NCI-H1105 (cell line): ENCODE measurements around the gene CRTC3.
"Not testable (repeated sequence)": the region's sequence is repeated elsewhere in the genome, so short reads cannot be mapped to it uniquely, and the experiment has no call there.

Experiments used
- DNase-seq: peaks from one replicate; lab custom pipeline; 2025; lab: John Stamatoyannopoulos, UW

Gene CRTC3

DNA sequence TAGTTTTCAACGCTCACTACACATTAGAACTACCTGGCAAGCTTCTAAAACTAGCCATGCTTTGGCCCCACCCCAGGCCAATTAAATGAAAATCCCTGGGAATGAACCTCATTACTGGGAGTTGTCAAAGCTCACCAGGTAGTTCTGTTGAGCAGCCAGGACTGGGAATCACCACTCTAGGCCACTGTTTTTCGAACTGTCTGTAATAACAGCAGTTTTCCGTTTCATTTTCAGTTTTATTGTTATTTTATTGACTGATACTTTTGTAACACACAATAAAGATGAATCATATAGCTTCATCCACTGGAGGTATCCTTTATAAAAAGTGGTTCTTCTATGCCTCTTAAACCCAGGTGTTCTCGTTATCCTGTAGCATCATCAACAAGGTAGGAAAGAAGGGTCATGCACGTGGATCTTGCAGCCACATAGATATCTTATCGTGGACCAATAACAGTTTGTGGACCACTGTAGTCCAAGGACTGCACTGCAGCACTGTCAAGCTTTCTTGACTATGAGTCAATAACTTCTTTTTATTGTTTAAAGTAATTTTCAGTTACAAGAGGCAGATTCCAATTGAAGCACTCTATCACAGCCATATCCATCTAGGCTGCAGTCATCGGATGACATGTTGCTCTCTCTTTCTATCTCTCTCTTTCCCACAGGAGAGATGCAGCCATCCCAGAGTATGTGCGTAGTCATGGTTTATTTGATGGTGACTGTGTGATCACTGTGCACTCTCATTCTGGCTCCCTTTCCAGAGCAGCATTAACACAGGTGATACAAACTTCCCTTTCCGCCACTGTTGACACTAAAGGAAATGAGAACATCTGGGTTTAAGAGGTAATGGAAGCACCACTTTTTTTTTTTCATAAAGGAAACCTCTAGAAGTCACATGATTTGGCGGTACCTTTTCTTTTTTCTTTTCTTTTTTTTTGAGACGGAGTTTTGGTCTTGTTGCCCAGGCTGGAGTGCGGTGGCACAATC lies 148.4 kb downstream of the CRTC3 start:
- no peak for DNase-seq

DNA sequence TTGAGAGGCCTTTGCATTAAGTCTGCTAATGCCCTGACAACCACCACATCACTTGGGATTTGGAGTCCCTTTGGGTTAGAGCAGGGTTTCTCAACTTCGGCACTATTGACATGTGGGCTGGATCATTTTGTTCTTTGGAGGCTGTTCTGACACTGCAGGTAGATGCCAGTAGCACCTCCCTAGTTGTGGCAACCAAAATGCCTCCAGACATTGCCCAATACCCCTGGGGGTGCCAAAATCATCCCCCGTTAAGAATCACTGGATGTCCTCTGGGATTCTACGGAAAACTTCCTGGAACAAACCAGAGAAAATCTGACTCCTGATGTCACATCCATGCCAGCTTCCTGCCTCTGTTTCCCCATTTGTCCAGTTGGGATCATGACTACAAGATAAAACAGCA lies 150.2 kb downstream of the CRTC3 start:
- DNase-seq: no peak

DNA sequence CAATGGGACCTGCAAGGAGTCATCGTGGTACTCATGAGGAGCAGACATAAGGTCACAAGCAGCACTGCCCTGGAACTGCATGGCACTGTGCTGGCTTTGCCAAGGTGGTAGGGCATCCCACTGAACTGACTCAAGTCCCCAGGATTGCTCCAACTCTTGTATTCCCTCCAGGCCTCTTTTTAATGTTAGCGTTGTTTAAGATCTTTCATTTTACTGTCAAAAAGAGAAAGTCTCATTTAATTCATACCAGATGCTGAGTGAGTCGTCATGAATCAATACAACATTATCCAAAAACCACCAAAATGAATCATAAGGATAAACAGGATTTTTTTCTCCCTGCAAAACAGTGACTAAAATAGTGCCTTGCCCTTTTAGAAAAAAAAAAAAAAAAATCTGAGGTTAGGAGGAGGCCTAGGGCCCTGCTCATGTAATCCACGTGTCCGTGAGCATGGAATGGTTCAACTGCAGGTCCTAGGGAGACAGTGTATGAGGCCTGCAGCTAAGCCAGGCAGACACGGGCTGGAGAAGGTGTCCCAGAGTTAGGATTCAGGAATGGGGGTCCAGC lies 150.7 kb downstream of the CRTC3 start:
- DNase-seq: no peak

DNA sequence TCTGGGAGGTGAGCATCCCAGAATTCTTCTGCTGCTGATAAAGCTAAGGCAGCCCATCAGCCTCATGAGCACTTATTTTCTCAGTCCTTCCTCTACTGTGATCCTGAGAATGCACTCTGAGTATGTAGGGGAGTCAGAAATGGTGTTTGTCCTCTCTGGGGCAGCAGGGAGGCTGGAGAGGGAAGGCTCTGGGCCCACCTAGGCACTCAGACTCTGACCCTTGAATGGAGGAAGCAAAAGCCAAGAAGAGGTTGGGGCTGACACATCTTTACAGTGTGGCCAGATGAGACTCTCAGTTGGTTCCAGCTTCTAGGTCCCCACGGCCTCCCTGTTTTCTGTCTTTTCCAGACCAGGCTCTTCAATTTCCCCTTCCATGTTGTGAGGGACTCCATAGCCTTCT lies 151.3 kb downstream of the CRTC3 start:
- DNase-seq: no peak

DNA sequence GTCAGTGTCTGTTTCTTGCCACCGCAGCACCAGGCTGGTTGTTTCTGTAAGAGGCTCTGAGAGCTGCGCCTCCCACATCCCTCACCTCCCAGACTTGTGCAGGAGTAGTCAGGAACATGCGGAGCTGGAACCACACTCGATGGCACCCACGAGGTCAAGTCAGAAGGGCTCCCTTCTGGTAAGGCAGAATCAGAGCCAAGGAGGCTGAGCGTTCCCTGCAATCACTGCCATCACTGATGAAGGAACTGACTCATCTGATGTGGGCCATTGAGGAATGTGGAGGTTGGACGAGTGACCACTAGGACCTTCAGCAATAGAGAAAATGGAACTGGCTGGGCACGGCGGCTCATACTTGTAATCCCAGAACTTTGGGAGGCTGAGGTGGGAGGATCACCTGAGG lies 151.8 kb downstream of the CRTC3 start:
- no peak for DNase-seq

DNA sequence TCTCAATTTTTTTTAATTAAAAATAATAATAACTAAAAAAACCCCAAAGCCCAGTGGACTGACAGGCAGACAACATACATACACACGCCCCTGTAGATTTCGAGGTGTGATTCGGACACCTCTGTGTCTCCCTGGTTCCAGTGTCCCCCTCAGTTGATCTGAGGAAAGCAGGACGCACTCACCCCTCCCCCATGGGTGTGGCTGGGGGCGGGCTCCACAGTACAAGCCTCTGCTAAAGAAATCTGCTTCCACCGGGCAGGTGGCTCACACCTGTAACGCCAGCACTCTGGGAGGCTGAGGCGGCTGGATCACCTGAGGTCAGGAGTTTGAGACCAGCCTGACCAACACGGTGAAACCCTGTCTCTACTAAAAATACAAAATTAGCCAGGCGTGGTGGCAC lies 153.6 kb downstream of the CRTC3 start:
- no peak for DNase-seq

DNA sequence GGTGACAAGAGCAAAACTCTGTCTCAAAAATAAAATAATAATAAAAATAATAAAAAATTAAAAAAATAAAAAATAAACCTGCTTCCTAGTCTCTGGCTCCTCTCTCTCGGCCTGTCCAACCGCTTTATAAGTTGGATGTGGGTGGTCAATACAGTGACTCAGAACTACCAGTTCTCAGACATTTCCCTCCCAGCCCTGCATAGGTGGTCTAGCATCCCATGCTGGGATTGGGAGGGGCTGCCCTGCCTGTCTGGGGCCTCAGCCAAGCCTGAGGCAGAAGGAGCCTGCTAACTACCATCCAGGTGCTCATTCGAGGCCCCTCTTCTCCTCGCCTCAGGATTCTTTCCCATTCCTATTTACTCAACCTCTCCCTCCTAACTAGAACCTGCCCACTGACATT lies 154.2 kb downstream of the CRTC3 start:
- DNase-seq: no peak

DNA sequence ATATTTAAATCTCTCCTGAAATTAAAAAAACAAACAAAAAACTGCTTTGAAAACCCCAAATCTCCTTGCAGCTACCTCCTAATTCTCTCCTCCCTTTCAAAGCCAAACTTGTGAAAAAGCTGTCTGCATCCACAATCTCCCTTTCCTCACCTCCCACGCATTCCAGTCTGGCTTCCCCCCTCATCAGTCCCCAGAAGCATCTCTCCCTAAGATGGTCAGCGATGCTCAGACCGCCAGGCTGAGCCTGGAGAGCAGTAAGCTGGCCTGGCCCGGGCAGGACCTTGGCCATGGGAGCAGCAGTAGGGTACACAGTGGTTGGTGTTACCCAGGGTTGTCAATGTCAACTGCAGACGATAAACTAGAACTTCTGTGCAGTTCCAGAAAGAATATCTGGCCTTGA lies 154.6 kb downstream of the CRTC3 start:
- DNase-seq: no peak

DNA sequence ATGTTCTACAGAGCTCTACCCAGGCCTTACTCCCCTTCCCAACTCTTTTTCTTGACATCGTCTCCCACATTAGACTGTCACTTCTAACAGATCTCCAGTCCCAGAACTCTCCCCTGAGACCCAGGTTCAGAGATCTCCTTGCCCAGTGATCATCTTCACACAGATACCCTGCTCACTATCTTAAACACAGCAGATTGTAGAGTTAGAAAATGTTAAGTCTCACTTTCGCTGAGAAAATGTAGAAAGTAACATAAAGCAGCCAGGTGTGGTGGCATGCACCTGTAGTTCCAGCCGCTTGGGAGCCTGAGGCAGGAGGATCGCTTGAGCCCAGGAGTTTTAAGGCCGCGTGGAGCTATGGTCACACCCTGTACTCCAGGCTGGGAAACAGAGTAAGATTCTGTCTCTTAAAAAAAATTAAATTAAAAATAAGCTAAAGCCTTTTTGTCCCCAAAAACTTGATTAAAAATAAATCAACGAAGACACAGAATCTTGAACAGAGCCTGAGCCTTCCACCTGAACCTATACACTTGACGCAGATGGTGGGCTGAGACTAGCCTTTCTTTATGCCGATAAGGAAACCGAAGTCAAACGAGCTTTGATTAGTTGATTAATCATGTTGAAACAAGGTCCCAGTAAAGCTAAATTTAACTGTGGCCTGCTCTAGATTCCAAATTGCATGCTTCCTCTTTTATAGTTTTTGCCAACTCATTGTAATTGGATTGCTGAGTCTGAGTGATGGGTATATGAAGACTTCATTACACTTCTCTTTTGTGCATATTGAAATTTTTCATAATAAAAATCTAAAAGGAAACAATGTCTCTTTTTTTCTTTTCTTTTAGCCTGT lies 156.1 kb downstream of the CRTC3 start:
- DNase-seq: no peak

DNA sequence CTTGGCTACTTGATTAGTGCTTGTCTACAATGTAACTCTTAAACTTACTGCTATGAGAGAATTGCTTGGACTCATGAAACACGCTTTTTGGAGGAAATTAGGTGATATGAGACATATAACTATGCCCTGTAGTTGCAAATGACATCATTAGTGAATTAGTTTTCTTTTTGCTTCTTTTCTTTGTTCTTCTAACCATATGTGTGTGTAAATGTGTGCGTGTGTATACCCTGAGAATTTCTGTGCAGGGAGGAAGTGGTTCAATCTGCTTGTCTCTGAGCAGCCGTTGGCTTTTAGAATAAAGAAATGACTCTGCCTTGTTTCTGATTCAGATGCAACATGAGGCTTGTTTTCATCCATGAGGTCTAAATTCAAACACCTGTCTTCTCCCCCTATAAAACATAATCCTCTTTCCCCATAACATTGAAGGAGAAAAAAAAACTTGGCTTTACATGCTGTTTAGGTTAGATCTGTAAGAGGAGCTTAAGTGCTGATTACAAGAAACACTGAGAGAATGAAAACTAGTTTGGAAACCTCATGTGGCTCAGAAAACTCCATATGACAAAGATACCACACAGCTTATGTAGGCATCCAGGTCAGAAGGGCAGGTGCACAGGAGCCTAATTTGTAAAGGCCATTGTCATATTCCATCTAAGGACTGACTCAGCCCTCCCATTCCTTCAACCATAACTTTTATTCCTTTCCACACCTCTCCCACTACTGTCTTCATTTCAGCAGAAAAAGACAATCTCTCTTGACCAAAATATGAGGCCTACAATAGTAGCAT lies 156.9 kb downstream of the CRTC3 start:
- no peak for DNase-seq

DNA sequence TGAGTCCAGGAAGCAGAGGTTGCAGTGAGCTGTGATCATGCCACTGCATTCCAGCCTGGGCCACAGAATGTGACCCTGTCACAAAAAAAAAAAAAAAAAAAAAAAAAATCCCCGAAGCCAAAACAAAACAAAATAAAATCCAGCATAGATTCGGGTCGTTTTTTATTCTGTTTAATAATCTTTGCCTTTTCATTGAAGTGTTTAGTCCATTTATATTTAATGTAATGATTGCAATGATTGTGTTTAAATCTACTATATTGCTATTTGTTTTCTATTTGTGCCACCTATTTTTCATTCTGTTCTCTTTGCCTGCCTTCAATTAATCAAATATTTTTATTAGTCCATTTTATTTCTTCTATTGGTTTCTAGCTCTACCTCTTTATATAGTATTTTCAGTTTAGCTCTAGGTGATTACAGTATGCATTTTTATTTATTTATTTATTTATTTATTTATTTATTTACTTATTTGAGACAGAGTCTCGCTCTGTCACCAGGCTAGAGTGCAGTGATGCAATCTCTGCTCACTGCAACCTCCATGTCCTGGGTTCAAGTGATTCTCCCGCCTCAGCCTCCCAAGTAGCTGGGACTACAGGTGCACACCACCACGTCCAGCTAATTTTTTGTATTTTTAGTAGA lies 159.7 kb downstream of the CRTC3 start:
- DNase-seq: not testable (repeated sequence)

DNA sequence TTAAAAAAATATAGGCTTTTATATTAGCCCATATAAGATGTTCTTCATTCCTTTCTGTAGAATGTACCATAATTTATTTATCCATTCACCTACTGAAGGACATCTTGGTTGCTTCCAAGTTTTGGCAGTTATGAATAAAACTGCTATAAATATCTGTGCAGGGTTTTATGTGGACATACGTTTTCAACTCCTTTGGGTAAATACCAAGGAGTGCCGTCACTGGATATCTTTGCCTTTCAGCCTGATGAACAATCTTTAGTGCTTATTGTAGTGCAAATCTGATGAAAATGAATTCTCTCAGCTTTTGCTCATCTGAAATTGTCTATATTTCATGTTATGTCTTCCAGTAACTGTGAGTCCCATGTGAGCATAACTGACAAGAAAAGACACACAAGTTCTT lies 160.9 kb downstream of the CRTC3 start:
- DNase-seq: no peak

DNA sequence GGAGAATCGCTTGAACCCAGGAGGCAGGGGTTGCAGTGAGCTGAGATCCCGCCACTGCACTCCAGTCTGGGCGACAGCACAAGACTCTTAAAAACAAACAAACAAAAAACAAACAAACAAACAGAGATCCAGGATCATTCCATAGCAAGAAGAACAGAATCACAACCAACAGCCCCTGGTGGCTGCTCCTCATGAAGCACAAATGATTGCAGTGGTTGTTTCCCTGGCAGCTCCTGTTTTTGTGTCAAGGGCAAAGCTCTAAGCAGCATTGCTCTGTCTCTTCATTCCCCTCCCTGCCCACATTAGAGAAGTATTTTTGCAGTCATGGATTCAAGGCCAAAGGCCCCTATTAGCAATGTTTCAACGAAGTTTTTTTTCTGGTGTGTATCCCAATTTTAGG lies 161.6 kb downstream of the CRTC3 start:
- no peak for DNase-seq

DNA sequence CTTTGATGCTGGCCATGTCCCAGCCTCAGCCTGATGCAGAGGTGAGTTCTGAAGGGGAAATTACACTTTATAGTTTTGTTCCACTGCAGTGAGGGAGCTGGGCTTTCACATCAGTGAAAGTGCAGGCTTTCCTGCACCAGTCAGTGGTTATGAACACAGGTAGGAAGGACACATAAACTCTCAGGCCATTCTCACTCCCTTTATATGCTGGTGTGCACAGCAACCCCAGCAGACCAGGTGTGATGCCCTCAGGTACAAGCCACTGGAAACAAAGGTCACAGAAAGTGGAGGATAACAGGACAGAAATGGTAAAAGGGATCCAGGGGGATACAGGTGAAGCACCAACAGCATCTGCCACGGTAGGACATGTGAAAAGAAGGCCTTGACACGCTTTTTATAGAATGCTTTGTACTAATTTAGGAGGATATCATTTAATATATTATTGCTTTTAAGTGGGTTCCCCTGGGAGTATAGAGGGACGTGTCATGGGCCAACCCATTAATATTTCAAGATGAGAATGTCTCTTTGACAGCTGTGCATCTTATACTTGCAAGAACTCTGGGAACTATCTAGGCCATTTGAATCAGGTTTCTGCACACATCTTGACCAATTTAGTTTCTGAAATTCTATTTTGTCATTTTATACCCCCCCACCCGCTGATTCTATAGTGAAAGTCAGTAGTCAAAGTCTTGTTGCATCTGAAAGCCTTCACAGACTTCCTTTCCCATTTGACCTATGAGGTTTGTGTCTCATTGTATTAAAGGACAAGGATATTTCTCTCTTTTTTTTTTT lies 162.5 kb downstream of the CRTC3 start:
- no peak for DNase-seq
